ENCODE measurements around the gene FOXM1. TPM values are rescaled to one million over a fixed set of nuclear protein-coding genes. Genes with fewer than 3 reads are reported as not detected.

FOXM1 gene
- total and polyA plus RNA-seq, 2 of the 13 experiments (the other 11 are each of a cell fraction or from before 2014, with no cell fraction given) = 17.1 to 25.9 TPM

DNA sequence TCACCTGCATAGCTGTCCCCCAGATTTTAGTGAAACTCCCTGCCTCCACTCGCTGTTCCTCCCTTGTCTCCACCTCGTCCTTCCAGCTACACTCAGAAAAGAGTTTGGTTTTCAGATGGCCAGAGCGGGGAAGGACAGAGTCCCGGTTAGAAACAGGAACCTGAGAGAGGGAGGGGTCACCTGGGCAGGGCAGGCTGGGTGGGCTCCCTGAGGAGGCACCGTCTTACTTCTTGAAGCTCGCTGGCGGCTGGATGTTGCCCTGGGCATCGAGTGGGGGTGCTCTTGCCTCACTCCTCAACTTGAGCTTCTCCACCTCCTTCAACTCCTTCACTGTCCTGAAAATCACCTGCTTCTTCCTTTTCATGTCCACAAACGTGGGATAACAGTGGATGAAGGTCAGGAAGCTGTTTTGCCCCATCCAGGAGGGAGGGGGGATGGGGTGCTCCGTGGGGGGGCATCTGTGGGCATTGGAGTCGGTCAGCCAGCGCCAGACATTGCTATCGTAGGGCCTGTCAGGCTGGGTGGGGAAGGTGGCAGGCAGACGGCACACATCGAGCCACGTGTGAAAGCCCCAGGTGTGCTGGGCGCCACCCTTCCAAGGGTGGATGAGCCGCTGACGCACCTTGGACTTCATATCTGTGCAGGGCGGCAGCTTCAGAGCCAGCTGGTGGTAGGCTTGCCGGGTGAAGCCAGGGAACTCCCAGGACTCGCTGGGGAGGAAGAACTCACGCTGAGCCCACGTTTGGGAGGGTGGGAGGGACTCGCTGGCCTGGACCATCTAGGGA, 22.1 kb downstream of the FOXM1 start (continued):
- TF ChIP-seq GTF2F1 (IDR thresholded peaks at IDR 0.05; ENCODE audit: low read length) (no peak), RBM22 (optimal IDR thresholded peaks at IDR 0.05; ENCODE audit: low read length) (no peak), ZNF382 (CRISPR knock-in tag; IDR thresholded peaks at IDR 0.05; ENCODE audit: borderline replicate concordance) (no peak)
- TF ChIP-seq, protein P1, sequence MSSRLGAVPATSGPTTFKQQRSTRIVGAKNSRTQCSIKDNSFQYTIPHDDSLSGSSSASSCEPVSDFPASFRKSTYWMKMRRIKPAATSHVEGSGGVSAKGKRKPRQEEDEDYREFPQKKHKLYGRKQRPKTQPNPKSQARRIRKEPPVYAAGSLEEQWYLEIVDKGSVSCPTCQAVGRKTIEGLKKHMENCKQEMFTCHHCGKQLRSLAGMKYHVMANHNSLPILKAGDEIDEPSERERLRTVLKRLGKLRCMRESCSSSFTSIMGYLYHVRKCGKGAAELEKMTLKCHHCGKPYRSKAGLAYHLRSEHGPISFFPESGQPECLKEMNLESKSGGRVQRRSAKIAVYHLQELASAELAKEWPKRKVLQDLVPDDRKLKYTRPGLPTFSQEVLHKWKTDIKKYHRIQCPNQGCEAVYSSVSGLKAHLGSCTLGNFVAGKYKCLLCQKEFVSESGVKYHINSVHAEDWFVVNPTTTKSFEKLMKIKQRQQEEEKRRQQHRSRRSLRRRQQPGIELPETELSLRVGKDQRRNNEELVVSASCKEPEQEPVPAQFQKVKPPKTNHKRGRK (CRISPR knock-in tag; IDR thresholded peaks at IDR 0.05) = no peak
- TF ChIP-seq, protein P2, sequence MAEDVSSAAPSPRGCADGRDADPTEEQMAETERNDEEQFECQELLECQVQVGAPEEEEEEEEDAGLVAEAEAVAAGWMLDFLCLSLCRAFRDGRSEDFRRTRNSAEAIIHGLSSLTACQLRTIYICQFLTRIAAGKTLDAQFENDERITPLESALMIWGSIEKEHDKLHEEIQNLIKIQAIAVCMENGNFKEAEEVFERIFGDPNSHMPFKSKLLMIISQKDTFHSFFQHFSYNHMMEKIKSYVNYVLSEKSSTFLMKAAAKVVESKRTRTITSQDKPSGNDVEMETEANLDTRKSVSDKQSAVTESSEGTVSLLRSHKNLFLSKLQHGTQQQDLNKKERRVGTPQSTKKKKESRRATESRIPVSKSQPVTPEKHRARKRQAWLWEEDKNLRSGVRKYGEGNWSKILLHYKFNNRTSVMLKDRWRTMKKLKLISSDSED (CRISPR knock-in tag; IDR thresholded peaks at IDR 0.05) = no peak

DNA sequence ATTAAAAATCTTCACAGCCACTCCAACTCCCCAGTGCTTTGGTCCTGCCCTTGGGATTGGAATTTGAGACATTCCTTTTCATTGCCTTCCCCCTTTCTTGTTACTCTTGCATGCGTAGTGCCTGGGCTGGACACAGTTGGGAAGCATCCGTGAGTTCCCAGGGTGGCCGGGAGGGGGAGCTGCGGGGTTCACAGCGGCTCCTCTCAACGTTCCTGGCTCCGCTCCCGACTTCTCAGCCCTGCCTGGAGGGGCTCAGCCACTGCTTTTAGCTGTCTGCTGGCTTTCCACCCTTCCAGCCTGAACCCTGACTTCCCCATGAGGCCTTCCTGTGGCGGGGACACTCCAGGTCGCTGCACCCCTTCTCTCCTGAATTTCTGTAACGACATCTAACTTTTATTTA, 23.3 kb downstream of the FOXM1 start:
- intact Hi-C loops (cut with micrococcal nuclease; ENCODE audit: unreplicated experiment) (no loop called here), in situ Hi-C loops (cut with HindIII; ENCODE audit: extremely low pct_ligation_motif_present, low pct_unique_long_range_greater_than_20kb) (no loop called here)
- Histone ChIP-seq H3K4me1 (ENCODE audit: insufficient read depth, low read length) (peaks cover 31% of the 10 kb centered on the region), H3K27me3 (ENCODE audit: control insufficient read depth in 1 of 2, insufficient read depth in 2 of 2, low read length in 2 of 2) (no peaks in the 10 kb centered on the region), H3K4me2 (ENCODE audit: low read depth, low read length) (no peak overlapping the region), H3K9ac (ENCODE audit: insufficient read depth, low read depth, low read length) (no peak overlapping the region), H3K27ac (ENCODE audit: extremely low read length, insufficient read depth, low read length) (no peak overlapping the region), H3K36me3 (replicated peaks in 1 of 2; ENCODE audit: control insufficient read depth in 1 of 2, insufficient read depth in 2 of 2, low read length in 2 of 2) (peaks cover 4 to 11% of the 10 kb centered on the region in 2 experiments), H4K20me1 (ENCODE audit: insufficient read depth, low read length) (no peaks in the 10 kb centered on the region), H3K79me2 (ENCODE audit: insufficient read depth, low read length) (no peaks in the 10 kb centered on the region), H3K4me3 (replicated peaks in 1 of 3; ENCODE audit: insufficient read depth in 1 of 3, low read depth in 2 of 3, low read length in 3 of 3) (no peak overlapping the region), H3K9me3 (ENCODE audit: low read length) (no peaks in the 10 kb centered on the region), H2AFZ (ENCODE audit: low read length) (no peak overlapping the region)
- ChIA-PET POLR2A (no interaction called here), CTCF (ENCODE audit: low intra/inter-chr PET ratio, low total read pairs) (interaction anchor here (1.3 kb wide), 1 partner anchor 91 kb away, joined by 5 read pairs; no protein-coding TSS in a partner anchor)
- DNase-seq (ENCODE audit: low spot score) = peak; percentile 48
- 35% methylated on average over 11 of the region's 11 CpGs for WGBS (ENCODE audit: low lambda C conversion rate)
- no TSS peak for BruUV-seq (replicated peaks)
- peak; percentile 60 for ATAC-seq
- peak; percentile 75 for FAIRE-seq
- TF ChIP-seq IKZF1 (IDR thresholded peaks at IDR 0.05) (no peak), RORA (CRISPR knock-in tag; IDR thresholded peaks at IDR 0.05) (no peak), TBX2 (CRISPR knock-in tag; IDR thresholded peaks at IDR 0.05; ENCODE audit: borderline replicate concordance) (no peak), POLR2AphosphoS2 (IDR thresholded peaks at IDR 0.05; ENCODE audit: low read depth, low read length) (no peak), SCMH1 (CRISPR knock-in tag; IDR thresholded peaks at IDR 0.05; ENCODE audit: borderline replicate concordance) (no peak)
- TF ChIP-seq, protein P3, sequence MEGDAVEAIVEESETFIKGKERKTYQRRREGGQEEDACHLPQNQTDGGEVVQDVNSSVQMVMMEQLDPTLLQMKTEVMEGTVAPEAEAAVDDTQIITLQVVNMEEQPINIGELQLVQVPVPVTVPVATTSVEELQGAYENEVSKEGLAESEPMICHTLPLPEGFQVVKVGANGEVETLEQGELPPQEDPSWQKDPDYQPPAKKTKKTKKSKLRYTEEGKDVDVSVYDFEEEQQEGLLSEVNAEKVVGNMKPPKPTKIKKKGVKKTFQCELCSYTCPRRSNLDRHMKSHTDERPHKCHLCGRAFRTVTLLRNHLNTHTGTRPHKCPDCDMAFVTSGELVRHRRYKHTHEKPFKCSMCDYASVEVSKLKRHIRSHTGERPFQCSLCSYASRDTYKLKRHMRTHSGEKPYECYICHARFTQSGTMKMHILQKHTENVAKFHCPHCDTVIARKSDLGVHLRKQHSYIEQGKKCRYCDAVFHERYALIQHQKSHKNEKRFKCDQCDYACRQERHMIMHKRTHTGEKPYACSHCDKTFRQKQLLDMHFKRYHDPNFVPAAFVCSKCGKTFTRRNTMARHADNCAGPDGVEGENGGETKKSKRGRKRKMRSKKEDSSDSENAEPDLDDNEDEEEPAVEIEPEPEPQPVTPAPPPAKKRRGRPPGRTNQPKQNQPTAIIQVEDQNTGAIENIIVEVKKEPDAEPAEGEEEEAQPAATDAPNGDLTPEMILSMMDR (CRISPR knock-in tag; IDR thresholded peaks at IDR 0.05) = peak; percentile 82
- TF ChIP-seq, protein P4, sequence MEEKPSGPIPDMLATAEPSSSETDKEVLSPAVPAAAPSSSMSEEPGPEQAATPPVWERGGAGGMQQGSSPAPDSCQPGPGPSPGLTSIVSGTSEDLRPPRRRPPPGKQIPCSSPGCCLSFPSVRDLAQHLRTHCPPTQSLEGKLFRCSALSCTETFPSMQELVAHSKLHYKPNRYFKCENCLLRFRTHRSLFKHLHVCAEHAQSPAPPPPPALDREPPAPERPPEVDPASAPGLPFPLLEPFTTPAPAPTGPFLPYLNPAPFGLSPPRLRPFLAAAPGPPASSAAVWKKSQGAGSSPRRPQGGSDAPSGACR (CRISPR knock-in tag; IDR thresholded peaks at IDR 0.05) = no peak
- TF ChIP-seq, protein P5, sequence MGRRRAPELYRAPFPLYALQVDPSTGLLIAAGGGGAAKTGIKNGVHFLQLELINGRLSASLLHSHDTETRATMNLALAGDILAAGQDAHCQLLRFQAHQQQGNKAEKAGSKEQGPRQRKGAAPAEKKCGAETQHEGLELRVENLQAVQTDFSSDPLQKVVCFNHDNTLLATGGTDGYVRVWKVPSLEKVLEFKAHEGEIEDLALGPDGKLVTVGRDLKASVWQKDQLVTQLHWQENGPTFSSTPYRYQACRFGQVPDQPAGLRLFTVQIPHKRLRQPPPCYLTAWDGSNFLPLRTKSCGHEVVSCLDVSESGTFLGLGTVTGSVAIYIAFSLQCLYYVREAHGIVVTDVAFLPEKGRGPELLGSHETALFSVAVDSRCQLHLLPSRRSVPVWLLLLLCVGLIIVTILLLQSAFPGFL (CRISPR knock-in tag; IDR thresholded peaks at IDR 0.05) = no peak
